H9 (cell line): ENCODE results near the gene RPL11. TPM values are rescaled to one million over a fixed set of nuclear protein-coding genes. Genes with fewer than 3 reads are reported as not detected.

Experiments used
- DNase-seq: peaks from one replicate; pipeline ENCODE4 v3.0.0-alpha.2; 2017
- H2AFZ ChIP-seq: one replicate; pipeline ENCODE4 v1.6.1; 2013; ENCODE audit warnings: mild to moderate bottlenecking, low read length, control low read depth, moderate library complexity
- H2AK5ac ChIP-seq: 2 replicates; pipeline ENCODE4 v1.6.1; 2013; ENCODE audit warnings: low read length, control low read depth, mixed read lengths; ENCODE audit not compliant: insufficient read length
- H2BK120ac ChIP-seq: one replicate; pipeline ENCODE4 v1.6.1; 2013; ENCODE audit warnings: low read depth, mild to moderate bottlenecking, low read length, control low read depth, inconsistent platforms; ENCODE audit not compliant: poor library complexity, severe bottlenecking
- H2BK12ac ChIP-seq: 2 replicates; pipeline ENCODE4 v1.6.1; 2013; ENCODE audit warnings: low read length, control low read depth, mixed read lengths, low read depth; ENCODE audit not compliant: insufficient read length
- H2BK15ac ChIP-seq: 2 replicates; pipeline ENCODE4 v1.6.1; 2013; ENCODE audit warnings: low read depth, low read length, control low read depth
- H2BK20ac ChIP-seq: one replicate; pipeline ENCODE4 v1.6.1; 2013; ENCODE audit warnings: low read depth, mild to moderate bottlenecking, low read length, control low read depth, inconsistent platforms; ENCODE audit not compliant: poor library complexity, severe bottlenecking
- H2BK5ac ChIP-seq: 2 replicates; pipeline ENCODE4 v1.6.1; 2013; ENCODE audit warnings: low read length, control low read depth, mixed read lengths; ENCODE audit not compliant: insufficient read length
- H3K14ac ChIP-seq: 2 replicates; pipeline ENCODE4 v1.6.1; 2013; ENCODE audit warnings: low read length, control low read depth; ENCODE audit not compliant: insufficient read depth
- H3K18ac ChIP-seq: 2 replicates; pipeline ENCODE4 v1.6.1; 2013; ENCODE audit warnings: low read depth, mild to moderate bottlenecking, mixed read lengths, low read length, control low read depth; ENCODE audit not compliant: insufficient read length
- H3K23ac ChIP-seq: 2 replicates; pipeline ENCODE4 v1.6.1; 2013; ENCODE audit warnings: low read length, control low read depth, mixed read lengths, low read depth; ENCODE audit not compliant: insufficient read length
- H3K23me2 ChIP-seq: 2 replicates; pipeline ENCODE4 v1.6.1; 2013; ENCODE audit warnings: low read depth, mild to moderate bottlenecking, mixed read lengths, low read length, control low read depth; ENCODE audit not compliant: insufficient read length, poor library complexity, severe bottlenecking
- H3K27ac ChIP-seq: 2 replicates; pipeline ENCODE4 v1.5.1; 2013; ENCODE audit warnings: low read length, control low read depth, mixed read lengths, low read depth; ENCODE audit not compliant: insufficient read length
- H3K27me3 ChIP-seq: 2 replicates; pipeline ENCODE4 v1.6.1; 2013; ENCODE audit warnings: low read length, control low read depth, inconsistent platforms; ENCODE audit not compliant: insufficient read depth
- H3K4ac ChIP-seq: 2 replicates; pipeline ENCODE4 v1.6.1; 2013; ENCODE audit warnings: low read depth, mild to moderate bottlenecking, control low read depth, inconsistent platforms, low read length, moderate library complexity
- H3K4me1 ChIP-seq: 2 replicates; pipeline ENCODE4 v1.6.1; 2013; ENCODE audit warnings: low read length, control low read depth, inconsistent platforms; ENCODE audit not compliant: insufficient read depth
- H3K4me2 ChIP-seq: 2 replicates; pipeline ENCODE4 v1.6.1; 2013; ENCODE audit warnings: low read length, control low read depth, mixed read lengths; ENCODE audit not compliant: insufficient read length, insufficient read depth
- H3K56ac ChIP-seq: 2 replicates; pipeline ENCODE4 v1.6.1; 2013; ENCODE audit warnings: low read depth, mild to moderate bottlenecking, mixed read lengths, low read length, control low read depth; ENCODE audit not compliant: insufficient read length
- H3K79me1 ChIP-seq: 2 replicates; pipeline ENCODE4 v1.6.1; 2013; ENCODE audit warnings: low read depth, mild to moderate bottlenecking, moderate library complexity, low read length, control low read depth, inconsistent platforms; ENCODE audit not compliant: insufficient read depth, poor library complexity, severe bottlenecking
- H3K79me2 ChIP-seq: 2 replicates; pipeline ENCODE4 v1.6.1; 2013; ENCODE audit warnings: low read length, control low read depth, inconsistent platforms; ENCODE audit not compliant: insufficient read depth
- H3K9ac ChIP-seq: 2 replicates; pipeline ENCODE4 v1.6.1; 2013; ENCODE audit warnings: low read length, control low read depth, mixed read lengths; ENCODE audit not compliant: insufficient read length; ENCODE audit errors: extremely low read depth
- H3K9me3 ChIP-seq: one replicate; pipeline ENCODE4 v1.6.1; 2013; ENCODE audit warnings: low read depth, low read length, inconsistent platforms; ENCODE audit not compliant: control insufficient read depth
- H3T11ph ChIP-seq: one replicate; pipeline ENCODE4 v1.6.1; 2013; ENCODE audit warnings: mild to moderate bottlenecking, low read length, control low read depth, inconsistent platforms
- H4K20me1 ChIP-seq: one replicate; pipeline ENCODE4 v1.6.1; 2013; ENCODE audit not compliant: control insufficient read depth, insufficient read length, insufficient read depth
- H4K5ac ChIP-seq: 2 replicates; pipeline ENCODE4 v1.6.1; 2013; ENCODE audit warnings: low read depth, mild to moderate bottlenecking, mixed read lengths, low read length, control low read depth; ENCODE audit not compliant: insufficient read length
- H4K8ac ChIP-seq: replicated peaks from 2 replicates; pipeline ENCODE4 v1.6.1; 2013; ENCODE audit warnings: low read length, control low read depth, mixed read lengths, low read depth; ENCODE audit not compliant: insufficient read length
- H4K91ac ChIP-seq: 2 replicates; pipeline ENCODE4 v1.6.1; 2013; ENCODE audit warnings: low read depth, mild to moderate bottlenecking, moderate library complexity, mixed read lengths, low read length, control low read depth; ENCODE audit not compliant: insufficient read length
- H3K27ac Mint-ChIP-seq, 3 experiments: 2 replicates in 2 of 3; 3 replicates in 1 of 3; pipeline ENCODE4 v1.8.0; 2020 to 2021; ENCODE audit warnings: mixed read lengths in 3 of 3, mild to moderate bottlenecking in 1 of 3, moderate library complexity in 1 of 3
- H3K27me3 Mint-ChIP-seq: 2 replicates; pipeline ENCODE4 v1.8.0; 2021; ENCODE audit warnings: low read depth, mild to moderate bottlenecking, moderate library complexity, mixed read lengths
- H3K36me3 Mint-ChIP-seq, 3 experiments: 2 replicates in 2 of 3; 3 replicates in 1 of 3; pipeline ENCODE4 v1.8.0; 2020 to 2021; ENCODE audit warnings: low read depth in 3 of 3, mixed read lengths in 3 of 3; ENCODE audit not compliant: insufficient read depth in 1 of 3
- H3K4me1 Mint-ChIP-seq, 2 experiments: 2 replicates each; pipeline ENCODE4 v1.8.0; 2020; ENCODE audit warnings: mixed read lengths in 2 of 2
- H3K4me3 Mint-ChIP-seq, 2 experiments: 2 replicates in 1 of 2; 3 replicates in 1 of 2; pipeline ENCODE4 v1.8.0; 2020 to 2021; ENCODE audit warnings: mild to moderate bottlenecking in 2 of 2, mixed read lengths in 2 of 2, moderate library complexity in 1 of 2
- H3K9me3 Mint-ChIP-seq, 2 experiments: 2 replicates in 1 of 2; 3 replicates in 1 of 2; pipeline ENCODE4 v1.8.0; 2020; ENCODE audit warnings: mild to moderate bottlenecking in 2 of 2, mixed read lengths in 2 of 2, moderate library complexity in 1 of 2
- WGBS: extraction: QIAGEN DNeasy Blood & Tissue Kit; methylation state at CpG from one replicate; pipeline ENCODE4 v1.1.7; 2013; ENCODE audit warnings: missing lambda C conversion rate, low lambda C conversion rate, mixed read lengths; ENCODE audit not compliant: insufficient read length; ENCODE audit errors: extremely low coverage; 5-methylcytosine and 5-hydroxymethylcytosine counted together
- total RNA-seq: library from RNA; stranded (reverse); gene quantifications from 2 replicates; pipeline ENCODE4 v1.2.1, GENCODE V29; 2021
- TF ChIP-seq, protein P1 (sequence below): fragments of 200-600 bp; sonication (generic); conservative IDR thresholded peaks from 3 replicates; pipeline ENCODE4 v1.8.0; 2021; ENCODE audit warnings: antibody characterized with exemption, mild to moderate bottlenecking

Gene RPL11
- total RNA-seq, 1 experiment from 2014 or later: 1,618 TPM

DNA sequence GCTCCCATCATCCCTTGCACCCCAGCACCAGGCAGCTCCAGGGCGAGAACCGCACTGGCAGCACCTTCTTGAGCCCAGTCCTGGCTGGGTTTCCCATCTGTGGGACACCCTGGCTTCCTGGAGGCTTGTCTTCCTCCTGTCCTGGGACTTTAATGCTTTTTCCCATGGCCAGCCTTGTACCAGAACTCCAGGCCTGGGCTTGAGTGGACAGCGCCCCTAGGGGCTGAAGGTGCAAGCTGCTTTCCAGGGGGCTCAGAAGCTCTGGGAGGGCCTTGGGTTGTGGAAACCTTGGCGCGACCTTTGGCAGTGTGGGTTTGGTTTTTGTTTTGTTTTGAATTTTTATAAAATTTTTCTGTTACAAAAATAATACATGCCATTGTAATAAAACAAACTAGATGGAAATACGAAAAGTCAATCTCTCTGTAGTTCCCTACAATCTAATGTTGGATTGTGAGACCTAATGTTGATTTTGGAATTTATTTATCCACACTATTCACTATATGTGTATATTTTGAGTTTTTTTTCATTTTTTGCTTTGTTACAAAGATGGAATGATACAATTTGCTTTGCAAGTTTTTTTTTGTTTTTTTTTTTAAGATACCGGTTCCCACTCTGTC lies 33.8 kb upstream of the RPL11 start:
- Mint-ChIP-seq H3K36me3 (no peaks in the 10 kb centered on the region), H3K27ac (no peak overlapping the region), H3K9me3 (no peaks in the 10 kb centered on the region), H3K4me1 (peaks cover 2 to 4% of the 10 kb centered on the region in 2 experiments), H3K4me3 (no peak overlapping the region), H3K27me3 (peaks cover 12% of the 10 kb centered on the region)
- no CpG with 5 or more reads among the region's 7 CpGs for WGBS
- H3K4me2 ChIP-seq: no peak overlapping the region
- H3K79me2 ChIP-seq: no peaks in the 10 kb centered on the region
- H3K23me2 ChIP-seq: no peaks in the 10 kb centered on the region
- H2BK20ac ChIP-seq: no peak overlapping the region
- peak overlapping the region; percentile 98 for H2AFZ ChIP-seq
- no peak overlapping the region for H4K91ac ChIP-seq
- no peak overlapping the region for H2BK5ac ChIP-seq
- no peak overlapping the region for H3K14ac ChIP-seq
- H4K8ac ChIP-seq: no peak overlapping the region
- H3K4me1 ChIP-seq: no peaks in the 10 kb centered on the region
- H2BK120ac ChIP-seq: no peak overlapping the region
- no peak overlapping the region for H4K5ac ChIP-seq
- H2AK5ac ChIP-seq: no peak overlapping the region
- TF ChIP-seq, protein P1, sequence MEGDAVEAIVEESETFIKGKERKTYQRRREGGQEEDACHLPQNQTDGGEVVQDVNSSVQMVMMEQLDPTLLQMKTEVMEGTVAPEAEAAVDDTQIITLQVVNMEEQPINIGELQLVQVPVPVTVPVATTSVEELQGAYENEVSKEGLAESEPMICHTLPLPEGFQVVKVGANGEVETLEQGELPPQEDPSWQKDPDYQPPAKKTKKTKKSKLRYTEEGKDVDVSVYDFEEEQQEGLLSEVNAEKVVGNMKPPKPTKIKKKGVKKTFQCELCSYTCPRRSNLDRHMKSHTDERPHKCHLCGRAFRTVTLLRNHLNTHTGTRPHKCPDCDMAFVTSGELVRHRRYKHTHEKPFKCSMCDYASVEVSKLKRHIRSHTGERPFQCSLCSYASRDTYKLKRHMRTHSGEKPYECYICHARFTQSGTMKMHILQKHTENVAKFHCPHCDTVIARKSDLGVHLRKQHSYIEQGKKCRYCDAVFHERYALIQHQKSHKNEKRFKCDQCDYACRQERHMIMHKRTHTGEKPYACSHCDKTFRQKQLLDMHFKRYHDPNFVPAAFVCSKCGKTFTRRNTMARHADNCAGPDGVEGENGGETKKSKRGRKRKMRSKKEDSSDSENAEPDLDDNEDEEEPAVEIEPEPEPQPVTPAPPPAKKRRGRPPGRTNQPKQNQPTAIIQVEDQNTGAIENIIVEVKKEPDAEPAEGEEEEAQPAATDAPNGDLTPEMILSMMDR: peak; percentile 96
- H3K4ac ChIP-seq: no peak overlapping the region
- no peaks in the 10 kb centered on the region for H3K79me1 ChIP-seq
- peak; percentile 86 for DNase-seq
- H3K9ac ChIP-seq: no peak overlapping the region
- H3K56ac ChIP-seq: no peak overlapping the region
- no peak overlapping the region for H2BK15ac ChIP-seq
- H2BK12ac ChIP-seq: no peak overlapping the region
- no peaks in the 10 kb centered on the region for H3K9me3 ChIP-seq
- H4K20me1 ChIP-seq: no peaks in the 10 kb centered on the region
- no peak overlapping the region for H3T11ph ChIP-seq
- H3K23ac ChIP-seq: no peak overlapping the region
- no peaks in the 10 kb centered on the region for H3K27me3 ChIP-seq
- H3K18ac ChIP-seq: no peak overlapping the region
- H3K27ac ChIP-seq: no peak overlapping the region
